ENCODE data around the gene HES3. TPM values are rescaled to one million over a fixed set of nuclear protein-coding genes. Genes with fewer than 3 reads are reported as not detected.

Gene HES3
- total and polyA plus RNA-seq, 10 of the 15 experiments (the other 5 are each of a cell fraction or from before 2014, with no cell fraction given): not detected

- ATAC-seq (no peak), DNase-seq (ENCODE audit: low read depth, low spot score) (no peak), FAIRE-seq (no peak)
- ChIA-PET SMC1A (ENCODE audit: uncharacterized antibody, unreplicated experiment) (no interaction called here), CTCF (interaction anchor here (1.2 kb wide), 1 partner anchor 142 kb away, joined by 3 read pairs; no protein-coding TSS in a partner anchor), RAD21 (ENCODE audit: unreplicated experiment) (no interaction called here), POLR2A (no interaction called here)
- Histone ChIP-seq H3K4me3 (no peak overlapping the region), H3K9me3 (replicated peaks; ENCODE audit: control insufficient read depth, insufficient read depth, low read length) (no peaks in the 10 kb centered on the region), H3K9ac (ENCODE audit: control insufficient read depth, insufficient read depth, low read length) (no peak overlapping the region), H4K20me1 (ENCODE audit: control insufficient read depth, insufficient read depth) (no peaks in the 10 kb centered on the region), H3K36me3 (ENCODE audit: control insufficient read depth in 2 of 2, insufficient read depth in 2 of 2, low read length in 1 of 2) (peaks cover 0 to 4% of the 10 kb centered on the region in 2 experiments; a peak in 2 of 4 replicates), H3K4me1 (ENCODE audit: control insufficient read depth, insufficient read depth, low read length) (peaks cover 3% of the 10 kb centered on the region; the same call in 1 of the 2 replicates), H3K27ac (ENCODE audit: control insufficient read depth, insufficient read depth) (no peak overlapping the region), H3K79me2 (ENCODE audit: control insufficient read depth, insufficient read depth, low read length) (no peaks in the 10 kb centered on the region), H3K27me3 (replicated peaks in 1 of 2; ENCODE audit: control insufficient read depth in 2 of 2, insufficient read depth in 2 of 2, low read length in 1 of 2) (no peaks in the 10 kb centered on the region; a peak in 1 of 4 replicates), H2AFZ (ENCODE audit: control insufficient read depth, low read depth, low read length) (no peak overlapping the region), H3K4me2 (ENCODE audit: control insufficient read depth, insufficient read depth) (no peak overlapping the region)
- 80% methylated on average over 25 of the region's 25 CpGs for WGBS (ENCODE audit: insufficient coverage, insufficient replicate concordance, low lambda C conversion rate, missing lambda C conversion rate)
- in situ Hi-C loops (cut with MboI): no loop called here
- BruUV-seq (replicated peaks): no TSS peak
- intact Hi-C loops (cut with micrococcal nuclease; ENCODE audit: unreplicated experiment): no loop called here
- TF ChIP-seq WRNIP1 (IDR thresholded peaks at IDR 0.05; ENCODE audit: borderline replicate concordance, low read depth, low read length) (no peak), NRF1 (conservative IDR thresholded peaks at IDR 0.05; ENCODE audit: low read depth, low read length) (no peak), REST (IDR thresholded peaks at IDR 0.05; ENCODE audit: low read depth, low read length) (no peak), KLF5 (IDR thresholded peaks at IDR 0.05; ENCODE audit: partially characterized antibody) (no peak), ZNF384 (IDR thresholded peaks at IDR 0.05; ENCODE audit: borderline replicate concordance, low read depth, low read length) (no peak), USF2 (IDR thresholded peaks at IDR 0.05; ENCODE audit: borderline replicate concordance, low read depth, low read length) (no peak), SIN3A (IDR thresholded peaks at IDR 0.05; ENCODE audit: low read depth, low read length) (no peak), YY1 (IDR thresholded peaks at IDR 0.05; ENCODE audit: low read depth, low read length) (no peak), LARP7 (IDR thresholded peaks at IDR 0.05) (no peak), NKRF (conservative IDR thresholded peaks at IDR 0.05) (no peak), MTA3 (IDR thresholded peaks at IDR 0.05; ENCODE audit: borderline replicate concordance, low read length) (no peak), CBX5 (IDR thresholded peaks at IDR 0.05; ENCODE audit: low read depth) (no peak), BHLHE40 (IDR thresholded peaks at IDR 0.05; ENCODE audit: borderline replicate concordance in 1 of 2, low read depth in 2 of 2, low read length in 1 of 2) (no peak)
Observed at GRCh38 chr1:6262555-6263420, 18.8 kb downstream of the HES3 start.

Measured in GM12878 (cell line).